Adrenal gland (tissue), 5 donors: ENCODE data around the gene AGBL1.

ENCODE experiments used
- POLR2A ChIP-seq, 2 donors: fragments of 450-650 bp; IDR thresholded peaks; one replicate each; pipeline ENCODE4 v1.6.1; 2017; ENCODE audit warnings: antibody characterized with exemption in 2 of 2, mild to moderate bottlenecking in 2 of 2, moderate library complexity in 1 of 2
- TF ChIP-seq, protein P1 (sequence below), 6 experiments: fragments of 450-650 bp in 4 of 6; fragments of 200-600 bp in 2 of 6; sonication (generic) in 1 of 6; IDR thresholded peaks; 1 replicate in 5 of 6; 2 replicates in 1 of 6; pipeline versions ENCODE4 v1.5.1 to v1.8.0; 2016 to 2021; ENCODE audit warnings: antibody characterized with exemption in 6 of 6, mild to moderate bottlenecking in 2 of 6, moderate library complexity in 1 of 6
- donor health status: DM: no; HTN: no; CAD: no.

DNA sequence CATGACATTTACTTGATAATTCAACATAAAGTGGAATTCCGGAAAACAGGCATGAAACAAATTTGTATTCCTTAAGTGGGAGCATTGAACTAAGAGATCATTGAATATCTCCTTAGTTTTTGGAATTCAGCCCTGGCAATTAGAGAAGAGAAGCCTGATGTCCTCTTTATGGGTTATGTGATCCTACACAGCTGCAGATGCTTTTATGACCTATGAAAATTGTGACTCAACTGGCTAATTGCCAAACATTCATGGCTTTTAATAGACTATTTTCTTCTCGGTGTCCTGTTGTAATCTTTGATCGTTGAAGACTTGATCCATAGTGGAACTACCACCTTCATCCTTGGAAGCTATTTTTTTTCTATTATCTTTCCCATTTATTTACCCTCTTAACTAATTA lies 46.1 kb downstream of the AGBL1 start:
- no peak for TF ChIP-seq POLR2A (IDR thresholded peaks at IDR 0.05)
- TF ChIP-seq, protein P1, sequence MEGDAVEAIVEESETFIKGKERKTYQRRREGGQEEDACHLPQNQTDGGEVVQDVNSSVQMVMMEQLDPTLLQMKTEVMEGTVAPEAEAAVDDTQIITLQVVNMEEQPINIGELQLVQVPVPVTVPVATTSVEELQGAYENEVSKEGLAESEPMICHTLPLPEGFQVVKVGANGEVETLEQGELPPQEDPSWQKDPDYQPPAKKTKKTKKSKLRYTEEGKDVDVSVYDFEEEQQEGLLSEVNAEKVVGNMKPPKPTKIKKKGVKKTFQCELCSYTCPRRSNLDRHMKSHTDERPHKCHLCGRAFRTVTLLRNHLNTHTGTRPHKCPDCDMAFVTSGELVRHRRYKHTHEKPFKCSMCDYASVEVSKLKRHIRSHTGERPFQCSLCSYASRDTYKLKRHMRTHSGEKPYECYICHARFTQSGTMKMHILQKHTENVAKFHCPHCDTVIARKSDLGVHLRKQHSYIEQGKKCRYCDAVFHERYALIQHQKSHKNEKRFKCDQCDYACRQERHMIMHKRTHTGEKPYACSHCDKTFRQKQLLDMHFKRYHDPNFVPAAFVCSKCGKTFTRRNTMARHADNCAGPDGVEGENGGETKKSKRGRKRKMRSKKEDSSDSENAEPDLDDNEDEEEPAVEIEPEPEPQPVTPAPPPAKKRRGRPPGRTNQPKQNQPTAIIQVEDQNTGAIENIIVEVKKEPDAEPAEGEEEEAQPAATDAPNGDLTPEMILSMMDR (IDR thresholded peaks at IDR 0.05), result no peak
